Calu3 (cell line): Measurements from ENCODE around the gene PPP4R4. TPM values are rescaled to one million over a fixed set of nuclear protein-coding genes. Genes with fewer than 3 reads are reported as not detected.
"Not testable (repeated sequence)": the region's sequence is repeated elsewhere in the genome, so short reads cannot be mapped to it uniquely, and the experiment has no call there.

Experiments used
- BruUV-seq: library from RNA; stranded (reverse); fragments of 400-500 nt; replicated peaks from 2 replicates; lab custom pipeline; 2021; lab: Mats Ljungman, UMichigan
- CTCF ChIA-PET: fragments of 300-600 bp; sonication (Branson Sonifier 250); formaldehyde crosslinking; loops from one replicate; lab custom pipeline; 2022; ENCODE audit warnings: antibody characterized with exemption; lab: Charles Lee
- DNase-seq: peaks from one replicate; pipeline ENCODE4 v3.0.0; 2022
- H3K27ac Mint-ChIP-seq: one replicate; pipeline ENCODE4 v1.8.0; 2022; ENCODE audit warnings: mixed read lengths; ENCODE audit not compliant: unreplicated experiment
- H3K27me3 Mint-ChIP-seq: one replicate; pipeline ENCODE4 v1.8.0; 2022; ENCODE audit warnings: mixed read lengths; ENCODE audit not compliant: unreplicated experiment
- H3K36me3 Mint-ChIP-seq: one replicate; pipeline ENCODE4 v1.8.0; 2022; ENCODE audit warnings: mild to moderate bottlenecking, moderate library complexity, mixed read lengths; ENCODE audit not compliant: insufficient read depth, unreplicated experiment
- H3K4me1 Mint-ChIP-seq: one replicate; pipeline ENCODE4 v1.8.0; 2022; ENCODE audit warnings: mild to moderate bottlenecking, low read depth, mixed read lengths; ENCODE audit not compliant: unreplicated experiment
- H3K4me3 Mint-ChIP-seq: one replicate; pipeline ENCODE4 v1.8.0; 2022; ENCODE audit warnings: mild to moderate bottlenecking, low read depth, moderate library complexity, mixed read lengths; ENCODE audit not compliant: unreplicated experiment
- H3K9me3 Mint-ChIP-seq: one replicate; pipeline ENCODE4 v1.8.0; 2022; ENCODE audit warnings: low read depth, mixed read lengths; ENCODE audit not compliant: unreplicated experiment
- CTCF ChIP-seq: fragments of 200-600 bp; IDR thresholded peaks from one replicate; pipeline ENCODE4 v1.8.0; 2022; ENCODE audit warnings: antibody characterized with exemption; ENCODE audit not compliant: unreplicated experiment
- intact Hi-C: fragments of 100-400 bp; cut with micrococcal nuclease; formaldehyde crosslinking; loops from one replicate; pipeline ENCODE4 v1.10.0; 2022; ENCODE audit not compliant: unreplicated experiment
- total RNA-seq: library from RNA; stranded (reverse); gene quantifications from 2 replicates; pipeline ENCODE4 v1.2.3, GENCODE V29; 2022

Gene PPP4R4
- total RNA-seq, 1 experiment from 2014 or later: 0.78 TPM

- intact Hi-C loops: no loop called here
- BruUV-seq: no TSS peak
- CTCF ChIA-PET: interaction anchor here (0.5 kb wide), 1 partner anchor 77 kb away, joined by 3 read pairs; no protein-coding TSS in a partner anchor
- DNase-seq: peak; percentile 30
- Mint-ChIP-seq H3K36me3 (no peaks in the 10 kb centered on the region), H3K4me1 (peaks cover 12% of the 10 kb centered on the region), H3K9me3 (no peaks in the 10 kb centered on the region), H3K27me3 (no peaks in the 10 kb centered on the region), H3K27ac (peak overlapping the region; percentile 22), H3K4me3 (peak overlapping the region; percentile 31)
- no peak for TF ChIP-seq CTCF
Observed at GRCh38 chr14:94269156-94269555, 95.0 kb downstream of the PPP4R4 start.

DNA sequence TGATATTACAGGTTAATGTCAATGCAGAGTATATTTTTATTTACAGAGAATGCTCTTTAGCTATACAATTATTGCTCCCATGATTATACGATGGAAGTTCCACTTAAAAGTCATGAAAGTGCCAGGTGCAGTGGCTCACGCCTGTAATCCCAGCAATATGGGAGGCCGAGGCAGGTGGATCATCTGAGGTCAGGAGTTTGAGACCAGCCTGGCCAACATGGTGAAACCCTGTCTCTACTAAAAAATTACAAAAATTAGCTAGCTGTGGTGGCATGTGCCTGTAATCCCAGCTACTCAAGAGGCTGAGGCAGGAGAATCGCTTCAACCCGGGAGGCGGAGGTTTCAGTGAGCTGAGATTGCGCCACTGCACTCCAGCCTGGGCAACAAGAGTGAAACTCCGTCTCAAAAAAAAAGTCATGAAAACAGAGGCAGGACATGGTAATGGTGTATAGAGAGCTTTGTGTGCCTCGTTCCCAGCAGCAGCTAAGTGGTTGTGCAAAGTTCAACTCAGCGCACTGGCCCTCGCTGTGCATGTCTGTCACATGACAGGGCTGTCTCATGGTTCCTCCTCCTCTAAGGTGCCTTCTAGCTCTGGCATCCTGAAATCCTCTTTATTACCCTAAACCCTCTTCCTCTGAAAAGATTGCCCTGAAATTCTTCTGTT, 102.9 kb downstream of the PPP4R4 start:
- H3K27me3 Mint-ChIP-seq, H3K27ac Mint-ChIP-seq, H3K36me3 Mint-ChIP-seq, CTCF ChIA-PET, BruUV-seq, H3K4me3 Mint-ChIP-seq, DNase-seq, intact Hi-C loops, H3K4me1 Mint-ChIP-seq, H3K9me3 Mint-ChIP-seq: not testable (repeated sequence)

DNA sequence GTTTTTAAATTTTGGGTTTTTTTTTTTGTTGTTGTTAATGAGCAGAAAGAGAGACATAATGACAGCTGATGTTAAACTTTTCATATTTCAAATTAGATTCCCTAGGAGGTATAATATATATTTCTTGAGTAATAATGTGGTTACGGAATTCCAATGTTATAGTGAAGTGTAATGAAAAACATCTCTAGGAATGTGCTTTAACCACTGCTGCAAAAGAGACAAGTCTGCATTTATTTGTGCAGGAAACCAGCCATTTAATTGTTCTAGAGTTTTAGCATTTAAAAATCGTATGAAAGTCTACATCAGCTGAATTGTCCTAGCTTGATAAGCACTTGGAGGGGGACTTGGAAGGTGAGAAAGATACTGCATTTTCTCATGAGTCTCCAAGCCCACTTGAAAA, 104.6 kb downstream of the PPP4R4 start:
- no peak for TF ChIP-seq CTCF
- DNase-seq: no peak
- H3K27me3 Mint-ChIP-seq: no peaks in the 10 kb centered on the region
- BruUV-seq: no TSS peak
- intact Hi-C loops: no loop called here
- H3K4me3 Mint-ChIP-seq: no peak overlapping the region
- CTCF ChIA-PET: interaction anchor here (0.5 kb wide), 1 partner anchor 645 kb away, joined by 3 read pairs; no protein-coding TSS in a partner anchor
- H3K27ac Mint-ChIP-seq: no peak overlapping the region
- H3K36me3 Mint-ChIP-seq: no peaks in the 10 kb centered on the region
- no peaks in the 10 kb centered on the region for H3K4me1 Mint-ChIP-seq
- no peaks in the 10 kb centered on the region for H3K9me3 Mint-ChIP-seq

DNA sequence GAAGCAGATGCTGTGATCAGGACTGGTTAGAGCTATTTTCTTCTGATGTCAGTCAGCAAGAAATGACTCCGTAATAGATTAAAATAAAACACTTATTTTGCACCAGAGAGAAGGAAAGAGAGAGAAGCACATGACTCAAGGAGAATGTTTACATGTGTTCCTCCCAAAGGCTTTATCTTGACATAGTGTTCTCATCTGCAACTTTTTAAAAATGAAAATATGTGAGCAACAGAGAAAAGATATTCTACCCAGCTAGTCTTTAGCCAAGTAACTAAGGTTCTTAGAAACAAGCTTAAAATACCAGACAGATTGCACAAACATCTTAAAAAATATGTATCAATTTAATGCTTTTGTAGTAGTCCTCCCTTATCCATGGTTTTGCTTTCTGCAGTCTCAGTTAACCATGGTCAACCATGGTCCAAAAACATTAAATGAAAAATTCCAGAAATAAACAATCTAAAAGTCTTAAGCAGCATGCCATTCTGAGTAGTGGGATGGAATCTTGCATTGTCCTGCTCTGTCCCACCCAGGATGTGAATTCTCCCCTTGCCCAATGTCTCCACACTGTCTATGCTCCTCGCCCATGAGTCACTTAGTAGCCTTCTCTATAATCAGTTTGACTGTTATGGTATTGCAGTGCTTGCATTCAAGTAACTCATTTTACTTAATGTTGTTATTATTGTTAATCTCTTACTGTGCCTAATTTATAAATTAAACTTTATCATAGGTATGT, 109.0 kb downstream of the PPP4R4 start:
- Mint-ChIP-seq H3K27me3 (peaks cover 14% of the 10 kb centered on the region), H3K27ac (no peak overlapping the region), H3K4me3 (no peak overlapping the region), H3K9me3 (no peaks in the 10 kb centered on the region), H3K36me3 (no peaks in the 10 kb centered on the region), H3K4me1 (no peaks in the 10 kb centered on the region)
- no peak for DNase-seq
- intact Hi-C loops: no loop called here
- no TSS peak for BruUV-seq
- no peak for TF ChIP-seq CTCF
- CTCF ChIA-PET: no interaction called here

DNA sequence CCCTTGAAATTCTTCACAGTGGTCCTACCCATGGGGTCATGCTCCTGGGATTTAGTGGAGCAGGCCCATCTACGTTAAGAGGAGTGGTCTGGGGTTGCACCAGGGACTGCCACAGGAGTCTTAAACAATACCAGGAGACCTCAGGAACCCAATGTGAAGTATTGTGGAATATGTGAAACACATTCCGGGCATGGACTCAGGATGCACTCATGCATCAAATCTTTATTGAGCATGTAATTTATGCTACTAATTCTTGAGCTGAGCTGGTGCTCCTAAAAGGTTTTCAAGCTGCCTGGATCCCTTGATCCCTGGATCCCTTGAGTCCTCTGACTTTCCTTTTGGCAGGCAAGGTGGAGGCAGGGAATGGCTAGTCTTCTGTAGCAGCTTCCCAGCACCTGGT, 110.1 kb downstream of the PPP4R4 start:
- DNase-seq: no peak
- TF ChIP-seq CTCF: no peak
- no peaks in the 10 kb centered on the region for H3K9me3 Mint-ChIP-seq
- CTCF ChIA-PET: no interaction called here
- no TSS peak for BruUV-seq
- H3K27me3 Mint-ChIP-seq: peaks cover 20% of the 10 kb centered on the region
- H3K27ac Mint-ChIP-seq: no peak overlapping the region
- intact Hi-C loops: no loop called here
- H3K4me1 Mint-ChIP-seq: no peaks in the 10 kb centered on the region
- H3K4me3 Mint-ChIP-seq: no peak overlapping the region
- H3K36me3 Mint-ChIP-seq: no peaks in the 10 kb centered on the region
